Measurements from ENCODE around the gene MINPP1. TPM values are rescaled to one million over a fixed set of nuclear protein-coding genes. Genes with fewer than 3 reads are reported as not detected.

Gene MINPP1
- total and polyA plus RNA-seq, 2 of the 4 experiments (the other 2 are of a cell fraction) = 11.7 to 14.4 TPM

GRCh38 chr10:87544721-87545120 lies 40.0 kb downstream of the MINPP1 start:
- Histone ChIP-seq H3K4me2 (ENCODE audit: low read depth, low read length) (no peak overlapping the region), H3K27ac (ENCODE audit: insufficient read depth, low read length) (no peak overlapping the region), H3K56ac (ENCODE audit: extremely low read depth, insufficient read depth, low read length) (no peak overlapping the region), H3K9me1 (ENCODE audit: insufficient read depth, low read length) (peaks cover 13% of the 10 kb centered on the region), H4K20me1 (ENCODE audit: insufficient read depth, low read length) (peaks cover 3% of the 10 kb centered on the region; the same call in 1 of the 2 replicates), H2AK5ac (ENCODE audit: low read depth, low read length) (no peak overlapping the region), H4K8ac (ENCODE audit: low read depth in 2 of 2, low read length in 2 of 2) (no peak overlapping the region; a peak in 1 of 4 replicates), H4K5ac (ENCODE audit: low read depth, low read length) (no peak overlapping the region), H3K36me3 (ENCODE audit: control insufficient read depth, insufficient read depth, low read length) (peaks cover 13% of the 10 kb centered on the region), H3K4ac (ENCODE audit: low read depth, low read length) (no peak overlapping the region), H3K4me1 (ENCODE audit: control insufficient read depth, insufficient read depth, low read length) (peaks cover 27% of the 10 kb centered on the region), H3K18ac (ENCODE audit: low read depth, low read length) (no peak overlapping the region), H2BK20ac (ENCODE audit: low read depth, low read length) (no peak overlapping the region), H3K4me3 (ENCODE audit: insufficient read depth, low read depth, low read length) (no peak overlapping the region), H2BK5ac (ENCODE audit: low read depth, low read length, poor library complexity, severe bottlenecking) (no peak overlapping the region), H3K9ac (ENCODE audit: low read depth, low read length) (no peak overlapping the region), H3K9me3 (ENCODE audit: control insufficient read depth, insufficient read depth, low read length) (no peaks in the 10 kb centered on the region), H2BK120ac (ENCODE audit: low read depth, low read length) (no peak overlapping the region), H3K27me3 (ENCODE audit: control insufficient read depth, insufficient read depth, low read length) (no peaks in the 10 kb centered on the region), H2BK15ac (ENCODE audit: low read depth, low read length) (no peak overlapping the region), H2AK9ac (replicated peaks; ENCODE audit: low read depth, low read length, poor library complexity) (no peak overlapping the region), H4K91ac (ENCODE audit: insufficient read depth, low read depth, low read length) (no peak overlapping the region), H3K14ac (replicated peaks; ENCODE audit: low read depth, low read length) (no peak overlapping the region), H3K79me1 (ENCODE audit: low read depth in 1 of 2, low read length in 2 of 2) (peaks cover 36 to 60% of the 10 kb centered on the region in 2 experiments), H3K23ac (ENCODE audit: low read depth, low read length) (no peak overlapping the region), H2AFZ (replicated peaks; ENCODE audit: low read length, poor library complexity) (no peak overlapping the region)
- DNase-seq = no peak
- POLR2A ChIA-PET (ENCODE audit: unreplicated experiment) = no interaction called here
- no TSS peak for BruUV-seq (replicated peaks)
- no peak for ATAC-seq (ENCODE audit: low read depth)
- no peak for TF ChIP-seq BHLHE40 (IDR thresholded peaks at IDR 0.05; ENCODE audit: low read depth, low read length)
- no peak for TF ChIP-seq MXI1 (IDR thresholded peaks at IDR 0.05; ENCODE audit: borderline replicate concordance, low read depth, low read length)
- no peak for TF ChIP-seq POLR2A (IDR thresholded peaks at IDR 0.05; ENCODE audit: low read depth, low read length)
- no peak for TF ChIP-seq SMC3 (IDR thresholded peaks at IDR 0.05; ENCODE audit: low read depth, low read length)
- no peak for TF ChIP-seq USF2 (IDR thresholded peaks at IDR 0.05; ENCODE audit: low read depth, low read length)
- TF ChIP-seq ELK1 (IDR thresholded peaks at IDR 0.05; ENCODE audit: borderline replicate concordance, low read depth, low read length) = no peak
- TF ChIP-seq CTCF (conservative IDR thresholded peaks at IDR 0.05; ENCODE audit: low read depth, low read length) = no peak
- no peak for TF ChIP-seq RCOR1 (IDR thresholded peaks at IDR 0.05; ENCODE audit: insufficient replicate concordance, low read length)
- TF ChIP-seq FOS (IDR thresholded peaks at IDR 0.05; ENCODE audit: low read depth, low read length) = no peak
- TF ChIP-seq MAZ (IDR thresholded peaks at IDR 0.05; ENCODE audit: borderline replicate concordance, low read depth, low read length) = no peak
- TF ChIP-seq MAFK (IDR thresholded peaks at IDR 0.05; ENCODE audit: low read depth, low read length) = no peak
- dilution Hi-C loops (cut with HindIII; ENCODE audit: low sequenced_read_pairs, unreplicated experiment) = no loop called here
- in situ Hi-C loops (cut with MboI; ENCODE audit: low sequenced_read_pairs) = loop anchor here (10.0 kb wide), 2 partner anchors 60 to 190 kb away; no protein-coding TSS in a partner anchor
- intact Hi-C loops (cut with micrococcal nuclease) = no loop called here
- CTCF ChIA-PET = no interaction called here
